ENCODE measurements around the gene SYCE3. TPM values are rescaled to one million over a fixed set of nuclear protein-coding genes. Genes with fewer than 3 reads are reported as not detected.

SYCE3 gene
- total and polyA plus RNA-seq, 8 donors = 0.45 to 0.80 (median 0.63) TPM; not detected in 5

- H3K4me3 ChIP-seq = no peak overlapping the region
- ATAC-seq (no peak), FAIRE-seq (no peak), DNase-seq (peak in 1 of 6 donors; percentile 1)
- intact Hi-C loops (cut with DNase I) = no loop called here
- no peaks in the 10 kb centered on the region for H3K36me3 ChIP-seq
- H3K27ac ChIP-seq = no peak overlapping the region
- WGBS, 2 donors = 55 to 57% methylated on average over 72 to 103 of the region's 103 CpGs
- TF ChIP-seq, protein P1, sequence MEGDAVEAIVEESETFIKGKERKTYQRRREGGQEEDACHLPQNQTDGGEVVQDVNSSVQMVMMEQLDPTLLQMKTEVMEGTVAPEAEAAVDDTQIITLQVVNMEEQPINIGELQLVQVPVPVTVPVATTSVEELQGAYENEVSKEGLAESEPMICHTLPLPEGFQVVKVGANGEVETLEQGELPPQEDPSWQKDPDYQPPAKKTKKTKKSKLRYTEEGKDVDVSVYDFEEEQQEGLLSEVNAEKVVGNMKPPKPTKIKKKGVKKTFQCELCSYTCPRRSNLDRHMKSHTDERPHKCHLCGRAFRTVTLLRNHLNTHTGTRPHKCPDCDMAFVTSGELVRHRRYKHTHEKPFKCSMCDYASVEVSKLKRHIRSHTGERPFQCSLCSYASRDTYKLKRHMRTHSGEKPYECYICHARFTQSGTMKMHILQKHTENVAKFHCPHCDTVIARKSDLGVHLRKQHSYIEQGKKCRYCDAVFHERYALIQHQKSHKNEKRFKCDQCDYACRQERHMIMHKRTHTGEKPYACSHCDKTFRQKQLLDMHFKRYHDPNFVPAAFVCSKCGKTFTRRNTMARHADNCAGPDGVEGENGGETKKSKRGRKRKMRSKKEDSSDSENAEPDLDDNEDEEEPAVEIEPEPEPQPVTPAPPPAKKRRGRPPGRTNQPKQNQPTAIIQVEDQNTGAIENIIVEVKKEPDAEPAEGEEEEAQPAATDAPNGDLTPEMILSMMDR (IDR thresholded peaks at IDR 0.05) = no peak
- H3K4me1 ChIP-seq = peaks cover 0 to 3% (median 0%) of the 10 kb centered on the region in 3 donors
- H3K9me3 ChIP-seq = no peaks in the 10 kb centered on the region
- H3K27me3 ChIP-seq = no peaks in the 10 kb centered on the region
Measured at GRCh38 chr22:50604256-50605001, 41.7 kb upstream of the SYCE3 start.

GRCh38 chr22:50603511-50604255 is 41.0 kb upstream of the SYCE3 start:
- peak in 1 of 6 donors; percentile 1 for DNase-seq
- Histone ChIP-seq H3K36me3 (no peaks in the 10 kb centered on the region), H3K27ac (no peak overlapping the region), H3K9me3 (no peaks in the 10 kb centered on the region), H3K4me1 (peaks cover 0 to 3% (median 0%) of the 10 kb centered on the region in 3 donors), H3K4me3 (no peak overlapping the region), H3K27me3 (no peaks in the 10 kb centered on the region)
- no peak for FAIRE-seq
- ATAC-seq = no peak
- 27 to 39% methylated on average over 50 to 70 of the region's 70 CpGs for WGBS, 2 donors
- intact Hi-C loops (cut with DNase I) = no loop called here
- TF ChIP-seq, protein P1 (IDR thresholded peaks at IDR 0.05) = no peak

- H3K27me3 ChIP-seq = no peaks in the 10 kb centered on the region
- 28 to 35% methylated on average over 2 of the region's 2 CpGs for WGBS, 2 donors
- no peak overlapping the region for H3K27ac ChIP-seq
- no peaks in the 10 kb centered on the region for H3K36me3 ChIP-seq
- TF ChIP-seq, protein P1 (IDR thresholded peaks at IDR 0.05) = no peak
- FAIRE-seq (no peak), DNase-seq (peak in 1 of 6 donors; percentile 0), ATAC-seq (no peak)
- intact Hi-C loops (cut with DNase I) = no loop called here
- no peak overlapping the region for H3K4me3 ChIP-seq
- H3K9me3 ChIP-seq = no peaks in the 10 kb centered on the region
- H3K4me1 ChIP-seq = peaks cover 0 to 3% (median 0%) of the 10 kb centered on the region in 3 donors
Measured at GRCh38 chr22:50602338-50602700, 39.6 kb upstream of the SYCE3 start.

DNA sequence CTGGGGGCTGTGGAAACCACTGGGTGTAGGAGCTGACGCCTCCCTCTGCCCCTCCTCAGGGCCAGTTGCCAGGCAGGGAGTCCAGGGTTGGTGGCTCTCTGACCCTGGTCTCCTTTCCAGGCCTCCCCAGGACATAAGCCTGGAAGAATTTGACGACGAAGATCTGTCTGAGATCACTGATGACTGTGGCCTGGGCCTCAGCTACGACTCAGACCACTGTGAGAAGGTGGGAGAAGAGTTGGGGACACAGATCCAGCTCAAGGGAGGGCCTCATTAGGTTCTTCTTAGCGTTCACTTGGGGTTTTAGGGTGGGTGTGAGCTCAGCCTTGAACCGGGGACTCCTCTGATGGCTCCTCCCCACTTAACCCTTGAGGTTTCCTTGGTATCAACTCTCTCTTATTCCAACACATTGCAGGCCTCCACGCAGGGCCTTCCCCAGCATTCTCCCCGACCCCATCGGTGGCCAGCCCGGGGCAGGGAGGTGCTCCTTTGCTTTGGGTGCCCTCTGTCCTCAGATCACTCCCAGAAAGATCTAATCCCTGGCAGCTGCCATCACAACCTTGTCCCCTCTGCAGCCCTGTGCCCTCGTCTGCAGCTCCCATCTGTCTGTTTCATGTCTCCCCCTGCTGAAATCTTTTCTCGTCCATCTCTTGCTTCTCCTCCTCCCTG is 39.1 kb upstream of the SYCE3 start:
- Histone ChIP-seq H3K27ac (no peak overlapping the region), H3K27me3 (no peaks in the 10 kb centered on the region), H3K4me3 (no peak overlapping the region), H3K4me1 (peaks cover 0 to 3% (median 0%) of the 10 kb centered on the region in 3 donors), H3K9me3 (no peaks in the 10 kb centered on the region), H3K36me3 (no peaks in the 10 kb centered on the region)
- ATAC-seq (no peak), FAIRE-seq (no peak), DNase-seq (peak in 1 of 6 donors; percentile 0)
- TF ChIP-seq, protein P1 (IDR thresholded peaks at IDR 0.05) = no peak
- intact Hi-C loops (cut with DNase I) = no loop called here
- WGBS, 2 donors = 61% methylated on average over 12 of the region's 12 CpGs

Data from pancreas (tissue), 10 donors.